Glomerular visceral epithelial cell (primary cell): Measurements from ENCODE around the gene FECH.
"Not testable (repeated sequence)": the region's sequence is repeated elsewhere in the genome, so short reads cannot be mapped to it uniquely, and the experiment has no call there.

Source experiments
- DNase-seq: peaks from one replicate; pipeline ENCODE4 v3.0.0-alpha.2; 2016; ENCODE audit errors: extremely low spot score

The FECH gene

DNA sequence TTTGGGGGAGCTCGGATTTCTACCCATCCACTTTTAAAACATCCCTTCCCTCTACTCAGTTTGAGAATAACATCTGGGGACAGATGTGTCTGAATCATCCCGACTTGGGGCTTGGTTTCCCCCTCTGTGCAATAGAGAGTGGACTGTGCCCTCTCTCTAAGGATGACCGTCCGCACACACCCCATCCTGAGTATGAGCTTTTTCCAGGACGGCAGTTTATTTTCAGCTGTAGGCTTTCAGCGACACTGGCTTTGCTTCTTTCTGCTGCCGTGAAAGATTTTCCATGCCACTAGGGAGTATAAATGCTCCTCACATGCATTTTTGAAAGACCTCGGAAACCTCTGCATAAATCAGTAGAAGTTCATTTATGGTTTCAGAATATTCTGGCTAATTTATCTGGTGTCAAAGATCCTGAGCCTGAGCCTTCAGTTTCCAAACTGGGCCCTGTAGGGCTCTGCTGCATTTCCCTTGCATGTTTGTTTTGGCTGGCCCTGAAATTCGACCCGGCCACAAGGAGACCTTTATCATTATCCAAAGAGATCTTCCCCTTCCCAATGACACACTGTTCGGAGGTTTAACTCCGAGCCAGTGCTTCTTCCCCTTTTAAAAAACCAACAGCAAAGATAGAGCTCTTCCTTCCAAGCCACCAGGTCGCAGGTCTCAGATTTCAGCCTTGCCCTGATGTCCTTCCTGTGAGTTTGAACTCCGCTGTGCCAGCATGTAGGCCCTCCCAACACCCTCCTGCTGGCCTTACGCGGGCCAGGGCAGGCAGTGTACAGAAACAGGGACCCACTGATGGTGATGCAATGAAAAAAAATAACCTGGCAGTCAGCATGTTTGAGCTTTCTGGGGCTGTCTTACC lies 53.3 kb downstream of the FECH start:
- no peak for DNase-seq

GRCh38 chr18:57529151-57529550 lies 57.4 kb downstream of the FECH start:
- no peak for DNase-seq

DNA sequence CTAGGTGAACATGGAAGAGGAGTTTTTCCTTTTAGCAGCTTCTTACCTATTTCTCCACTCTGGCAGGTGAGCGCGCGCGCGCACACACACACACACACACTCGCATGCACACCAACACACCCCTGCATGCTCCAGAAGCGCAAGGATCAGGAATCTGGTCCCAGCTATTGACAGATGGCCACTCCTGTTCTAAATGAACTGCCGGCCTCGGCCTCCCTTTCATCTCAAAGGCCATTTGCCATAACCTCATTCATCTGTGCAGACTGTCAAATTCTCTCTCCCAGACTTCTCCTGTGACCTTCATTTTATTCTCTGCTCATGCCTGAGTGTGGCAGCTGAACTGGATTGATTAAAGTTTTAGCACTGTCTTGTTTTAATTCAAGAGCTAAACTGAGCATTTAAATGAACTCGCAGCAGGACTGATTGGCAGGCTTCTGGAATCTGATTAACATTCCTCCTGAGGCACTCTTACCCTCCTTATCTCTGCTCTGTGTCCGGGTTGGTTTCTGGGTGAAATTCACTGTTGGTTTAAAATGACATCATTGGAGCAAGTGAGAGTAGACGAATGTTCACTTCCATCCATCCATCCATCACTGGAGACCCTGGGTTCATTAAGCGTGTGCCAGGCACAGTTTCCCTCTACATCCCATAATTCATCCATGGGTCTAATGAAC lies 58.8 kb downstream of the FECH start:
- no peak for DNase-seq

DNA sequence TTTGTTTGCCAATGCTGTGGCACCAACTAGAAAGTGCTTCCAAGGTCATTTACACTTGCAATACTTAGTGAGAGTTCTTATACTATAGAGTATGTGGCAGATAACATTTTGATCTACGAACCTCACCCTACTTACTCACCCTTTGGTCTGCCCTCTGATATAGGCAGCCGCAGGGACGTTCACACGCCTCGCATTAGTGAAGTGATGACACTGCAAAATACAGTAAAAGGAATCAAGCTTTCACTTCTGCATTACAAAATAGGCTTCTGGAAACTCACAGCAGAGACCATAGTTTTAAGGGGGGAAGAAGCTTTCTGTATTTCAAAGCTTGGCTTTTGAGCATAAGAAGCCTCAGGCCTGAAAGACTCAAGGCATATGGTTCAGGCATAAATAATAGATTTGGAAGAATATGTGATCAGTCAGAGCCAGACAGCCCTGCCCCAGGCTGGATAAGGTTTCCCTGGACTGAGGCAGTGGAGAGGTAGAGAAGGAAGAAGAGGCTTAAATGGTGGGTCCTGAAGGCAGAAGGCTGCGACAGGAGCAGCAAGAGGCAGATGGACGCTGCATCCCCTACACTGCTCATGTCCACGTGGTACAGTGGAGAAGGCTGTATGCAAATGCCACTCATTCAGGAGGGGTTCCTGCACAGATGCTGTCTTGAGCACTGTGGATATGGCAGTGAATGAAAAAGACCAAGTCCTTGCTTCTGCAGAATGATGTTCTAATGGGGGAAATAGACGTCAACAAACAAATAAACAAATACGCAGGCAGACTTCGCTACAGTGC lies 63.1 kb downstream of the FECH start:
- no peak for DNase-seq

GRCh38 chr18:57522348-57522747 lies 64.2 kb downstream of the FECH start:
- not testable (repeated sequence) for DNase-seq

GRCh38 chr18:57519668-57520424 lies 66.7 kb downstream of the FECH start:
- no peak for DNase-seq

- no peak for DNase-seq
Observed at GRCh38 chr18:57518533-57518932, 68.0 kb downstream of the FECH start.

DNA sequence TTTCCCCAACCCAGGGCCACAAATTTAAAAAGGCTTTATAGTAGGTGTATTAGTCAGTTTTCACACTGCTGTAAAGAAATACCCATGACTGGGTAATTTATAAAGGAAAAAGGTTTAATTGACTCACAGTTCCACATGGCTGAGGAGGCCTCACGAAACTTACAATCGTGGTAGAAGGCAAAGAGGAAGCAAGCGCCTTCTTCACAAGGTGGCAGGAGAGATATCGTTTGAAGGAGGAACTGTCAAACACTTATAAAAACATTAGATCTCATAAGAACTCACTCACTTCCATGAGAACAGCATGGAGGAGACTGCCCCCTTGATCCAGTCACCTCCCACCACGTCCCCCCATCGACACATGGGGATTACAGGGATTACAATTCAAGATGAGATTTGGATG lies 70.4 kb downstream of the FECH start:
- no peak for DNase-seq

DNA sequence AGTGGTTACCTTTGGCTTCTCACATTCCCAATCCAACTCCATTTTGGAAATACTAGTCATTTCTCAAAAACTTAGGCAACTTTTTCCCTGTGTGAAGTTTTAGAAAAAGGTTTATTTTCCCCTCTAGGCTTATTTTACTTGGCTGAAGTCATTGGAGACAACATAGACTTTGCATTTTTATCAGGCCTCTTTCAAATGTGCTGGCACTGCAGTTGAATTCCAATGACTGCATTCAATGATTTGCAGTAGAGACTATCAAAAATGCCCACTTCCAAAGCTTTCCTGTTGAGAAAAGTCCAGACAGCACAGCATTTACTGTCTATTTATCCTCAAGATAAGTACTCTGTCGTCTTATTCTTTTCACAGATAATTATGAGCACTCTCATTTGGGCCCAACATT lies 81.3 kb downstream of the FECH start:
- DNase-seq, result no peak

DNA sequence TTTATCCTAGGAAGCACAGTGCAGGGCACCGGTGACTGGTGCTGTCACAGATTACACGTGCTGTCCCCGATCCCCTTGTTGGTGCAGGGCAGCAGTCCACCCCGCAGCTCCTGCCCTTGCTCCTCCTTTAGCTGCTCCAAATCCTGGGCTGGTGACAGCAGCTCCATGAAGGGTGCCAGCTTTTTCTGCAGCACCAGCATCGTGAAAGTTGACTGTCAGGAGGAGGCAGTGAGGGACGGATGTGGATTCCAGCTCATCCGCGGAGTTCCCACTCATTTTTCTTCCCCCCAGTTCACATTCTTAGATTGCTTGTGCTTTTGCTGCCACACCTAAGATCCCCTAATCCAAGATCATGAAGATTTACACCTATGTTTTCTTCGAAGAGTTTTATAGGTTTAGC lies 83.9 kb downstream of the FECH start:
- DNase-seq, result no peak

DNA sequence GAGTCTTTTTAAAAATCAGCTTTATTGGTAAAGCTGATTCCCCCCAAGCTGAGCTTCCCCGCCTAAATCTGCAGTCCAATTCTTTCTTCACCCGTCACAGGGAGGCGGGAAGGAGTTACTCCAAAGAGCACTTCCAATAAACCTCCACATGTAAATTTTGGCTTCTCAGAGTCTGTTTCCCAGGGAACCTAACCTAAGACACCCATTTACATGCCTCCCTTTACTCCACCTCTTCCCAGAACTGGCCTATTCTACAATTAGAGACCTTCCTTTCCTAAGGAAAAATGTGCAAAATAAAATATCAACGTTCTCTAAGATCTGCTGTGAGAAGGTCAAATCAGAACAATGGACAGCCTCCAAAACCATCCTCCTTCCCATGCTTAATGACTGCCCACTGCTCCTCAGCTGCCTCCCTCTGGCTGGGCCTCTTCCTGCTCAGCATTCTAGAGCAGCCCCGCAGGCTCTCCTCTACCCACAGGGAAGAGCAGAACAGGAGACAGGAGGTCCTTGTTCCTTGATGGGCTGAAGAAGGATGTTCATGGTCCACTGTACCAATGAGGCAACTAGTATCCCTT lies 87.7 kb downstream of the FECH start:
- no peak for DNase-seq
